Measurements from ENCODE around the gene MPZL1.

DNA sequence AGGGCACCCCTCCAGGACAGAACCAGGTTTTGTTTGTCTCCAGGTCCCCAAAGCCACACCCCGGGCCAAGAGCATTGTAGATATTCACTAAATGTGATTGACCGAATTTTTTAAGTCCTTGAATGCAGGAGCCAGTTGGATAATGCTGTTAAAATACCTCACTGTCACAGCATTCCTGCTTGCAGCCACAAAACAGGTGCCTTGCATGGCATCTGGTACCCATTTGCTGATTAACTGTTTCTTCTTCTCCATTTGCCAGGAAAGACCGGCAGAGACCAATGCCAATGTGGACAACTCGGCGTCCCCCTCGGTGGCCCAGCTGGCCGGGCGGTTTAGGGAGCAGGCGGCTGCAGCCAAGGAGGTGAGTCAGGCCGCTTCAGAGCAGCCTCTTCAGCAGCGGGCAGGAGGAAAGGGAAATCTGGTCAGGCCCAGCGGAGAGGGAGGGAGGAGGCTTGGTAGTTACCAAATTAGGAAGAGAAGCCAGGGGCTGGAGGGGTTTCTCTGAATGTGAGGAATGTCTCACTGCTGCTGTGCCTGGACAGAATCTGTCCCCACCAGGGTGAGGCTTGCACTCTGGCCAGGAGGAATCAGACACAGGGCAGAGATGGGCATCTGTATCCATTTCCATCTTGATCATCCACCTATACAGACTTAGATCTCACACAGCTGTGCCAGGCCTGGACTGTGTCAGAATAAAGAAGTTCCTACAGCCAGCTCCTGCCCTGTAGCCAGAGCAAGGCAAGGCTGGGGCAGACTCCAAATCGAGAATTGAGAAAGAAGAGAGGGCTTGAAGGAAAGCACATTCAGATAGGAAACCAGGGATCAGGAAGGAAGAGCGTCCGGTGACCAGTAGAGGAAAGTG lies 37.9 kb upstream of the MPZL1 start:
- TF ChIP-seq, protein P1, sequence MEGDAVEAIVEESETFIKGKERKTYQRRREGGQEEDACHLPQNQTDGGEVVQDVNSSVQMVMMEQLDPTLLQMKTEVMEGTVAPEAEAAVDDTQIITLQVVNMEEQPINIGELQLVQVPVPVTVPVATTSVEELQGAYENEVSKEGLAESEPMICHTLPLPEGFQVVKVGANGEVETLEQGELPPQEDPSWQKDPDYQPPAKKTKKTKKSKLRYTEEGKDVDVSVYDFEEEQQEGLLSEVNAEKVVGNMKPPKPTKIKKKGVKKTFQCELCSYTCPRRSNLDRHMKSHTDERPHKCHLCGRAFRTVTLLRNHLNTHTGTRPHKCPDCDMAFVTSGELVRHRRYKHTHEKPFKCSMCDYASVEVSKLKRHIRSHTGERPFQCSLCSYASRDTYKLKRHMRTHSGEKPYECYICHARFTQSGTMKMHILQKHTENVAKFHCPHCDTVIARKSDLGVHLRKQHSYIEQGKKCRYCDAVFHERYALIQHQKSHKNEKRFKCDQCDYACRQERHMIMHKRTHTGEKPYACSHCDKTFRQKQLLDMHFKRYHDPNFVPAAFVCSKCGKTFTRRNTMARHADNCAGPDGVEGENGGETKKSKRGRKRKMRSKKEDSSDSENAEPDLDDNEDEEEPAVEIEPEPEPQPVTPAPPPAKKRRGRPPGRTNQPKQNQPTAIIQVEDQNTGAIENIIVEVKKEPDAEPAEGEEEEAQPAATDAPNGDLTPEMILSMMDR (IDR thresholded peaks at IDR 0.05): no peak
- no peak for TF ChIP-seq JUN (IDR thresholded peaks at IDR 0.05)
- TF ChIP-seq SREBF2 (IDR thresholded peaks at IDR 0.05): no peak
- no peak for TF ChIP-seq RAD21 (conservative IDR thresholded peaks at IDR 0.05 in 1 of 2, IDR thresholded peaks at IDR 0.05 in 1 of 2)
- no peak for TF ChIP-seq HOXB13 (CRISPR knock-in tag; IDR thresholded peaks at IDR 0.05; ENCODE audit: low read depth)
- TF ChIP-seq USF2 (IDR thresholded peaks at IDR 0.05): no peak
- TF ChIP-seq TP53 (CRISPR knock-in tag; IDR thresholded peaks at IDR 0.05): no peak

All from A549 (cell line).